Activated CD4-positive, alpha-beta memory T cell treated with anti-CD3 and anti-CD28 coated beads, Interleukin-2, amount 10 ng/mL, durations not matched to agents 7 days and 5 days (primary cell): ENCODE results near the gene OLFML3. TPM values are rescaled to one million over a fixed set of nuclear protein-coding genes. Genes with fewer than 3 reads are reported as not detected.
"Not testable (repeated sequence)": the region's sequence is repeated elsewhere in the genome, so short reads cannot be mapped to it uniquely, and the experiment has no call there.

Source experiments
- CTCF ChIA-PET: fragments of 350-600 bp; sonication (Branson Sonifier 250); formaldehyde crosslinking; loops from one replicate; lab custom pipeline; 2021; ENCODE audit warnings: antibody characterized with exemption, inconsistent platforms; lab: Charles Lee
- POLR2A ChIA-PET: fragments of 350-600 bp; sonication (Branson Sonifier 250); formaldehyde crosslinking; loops from one replicate; lab custom pipeline; 2021; ENCODE audit warnings: antibody characterized with exemption; lab: Charles Lee
- DNase-seq: peaks from one replicate; pipeline ENCODE4 v3.0.0-alpha.2; 2020
- H3K27ac Mint-ChIP-seq: one replicate; pipeline ENCODE4 v1.8.0; 2021; ENCODE audit warnings: mild to moderate bottlenecking, mixed read lengths
- H3K27me3 Mint-ChIP-seq: one replicate; pipeline ENCODE4 v1.8.0; 2021; ENCODE audit warnings: mixed read lengths
- H3K36me3 Mint-ChIP-seq: one replicate; pipeline ENCODE4 v1.8.0; 2021; ENCODE audit warnings: low read depth, mixed read lengths
- H3K4me1 Mint-ChIP-seq: one replicate; pipeline ENCODE4 v1.8.0; 2021; ENCODE audit warnings: mixed read lengths
- H3K4me3 Mint-ChIP-seq: one replicate; pipeline ENCODE4 v1.8.0; 2021; ENCODE audit warnings: mild to moderate bottlenecking, mixed read lengths
- H3K9me3 Mint-ChIP-seq: one replicate; pipeline ENCODE4 v1.8.0; 2021; ENCODE audit warnings: mixed read lengths
- total RNA-seq, 2 experiments: library from RNA; stranded (reverse); gene quantifications; one replicate each; pipeline ENCODE4 v1.2.3, GENCODE V29; 2021

OLFML3 gene
- total RNA-seq, 2 experiments from 2014 or later = 0.20 to 0.45 TPM

- H3K36me3 Mint-ChIP-seq, H3K4me1 Mint-ChIP-seq, H3K27me3 Mint-ChIP-seq, H3K4me3 Mint-ChIP-seq, H3K9me3 Mint-ChIP-seq, CTCF ChIA-PET, POLR2A ChIA-PET, H3K27ac Mint-ChIP-seq, DNase-seq: not testable (repeated sequence)
Observed at GRCh38 chr1:114019724-114020123, 40.5 kb downstream of the OLFML3 start.

GRCh38 chr1:114021665-114022099 lies 42.4 kb downstream of the OLFML3 start:
- ChIA-PET CTCF (no interaction called here), POLR2A (no interaction called here)
- Mint-ChIP-seq H3K36me3 (no peaks in the 10 kb centered on the region), H3K9me3 (peaks cover 3% of the 10 kb centered on the region), H3K4me3 (no peak overlapping the region), H3K27ac (no peak overlapping the region), H3K27me3 (no peaks in the 10 kb centered on the region), H3K4me1 (no peaks in the 10 kb centered on the region)
- DNase-seq = no peak

GRCh38 chr1:114022877-114023276 lies 43.6 kb downstream of the OLFML3 start:
- DNase-seq = no peak
- ChIA-PET CTCF (no interaction called here), POLR2A (no interaction called here)
- H3K4me1 Mint-ChIP-seq = no peaks in the 10 kb centered on the region
- H3K27ac Mint-ChIP-seq = no peak overlapping the region
- no peak overlapping the region for H3K4me3 Mint-ChIP-seq
- no peaks in the 10 kb centered on the region for H3K36me3 Mint-ChIP-seq
- H3K9me3 Mint-ChIP-seq = peaks cover 3% of the 10 kb centered on the region
- H3K27me3 Mint-ChIP-seq = no peaks in the 10 kb centered on the region

GRCh38 chr1:114023377-114023776 lies 44.1 kb downstream of the OLFML3 start:
- Mint-ChIP-seq H3K27me3 (no peaks in the 10 kb centered on the region), H3K27ac (no peak overlapping the region), H3K36me3 (no peaks in the 10 kb centered on the region), H3K9me3 (peaks cover 3% of the 10 kb centered on the region), H3K4me3 (no peak overlapping the region), H3K4me1 (no peaks in the 10 kb centered on the region)
- no peak for DNase-seq
- ChIA-PET CTCF (no interaction called here), POLR2A (no interaction called here)

GRCh38 chr1:114024049-114024448 lies 44.8 kb downstream of the OLFML3 start:
- POLR2A ChIA-PET = no interaction called here

GRCh38 chr1:114025609-114026401 lies 46.5 kb downstream of the OLFML3 start:
- Mint-ChIP-seq H3K4me3 (no peak overlapping the region), H3K36me3 (no peaks in the 10 kb centered on the region), H3K4me1 (no peaks in the 10 kb centered on the region), H3K9me3 (no peaks in the 10 kb centered on the region), H3K27ac (no peak overlapping the region), H3K27me3 (no peaks in the 10 kb centered on the region)
- CTCF ChIA-PET = no interaction called here
- DNase-seq = no peak
- POLR2A ChIA-PET = interaction anchor here (0.6 kb wide), 1 partner anchor 19 kb away, joined by 4 read pairs; no protein-coding TSS in a partner anchor

More at GRCh38 chr1:114024049-114024448, 44.8 kb downstream of the OLFML3 start:
- Mint-ChIP-seq H3K9me3 (peaks cover 3% of the 10 kb centered on the region), H3K36me3 (no peaks in the 10 kb centered on the region), H3K27ac (no peak overlapping the region), H3K4me1 (no peaks in the 10 kb centered on the region), H3K4me3 (no peak overlapping the region), H3K27me3 (no peaks in the 10 kb centered on the region)
- CTCF ChIA-PET = no interaction called here
- no peak for DNase-seq

- H3K27ac Mint-ChIP-seq = no peak overlapping the region
Observed at GRCh38 chr1:114026797-114027196, 47.5 kb downstream of the OLFML3 start.

More at GRCh38 chr1:114026797-114027196, 47.5 kb downstream of the OLFML3 start:
- ChIA-PET CTCF (no interaction called here), POLR2A (no interaction called here)
- H3K4me3 Mint-ChIP-seq = no peak overlapping the region
- no peaks in the 10 kb centered on the region for H3K9me3 Mint-ChIP-seq
- H3K4me1 Mint-ChIP-seq = no peaks in the 10 kb centered on the region
- DNase-seq = no peak
- no peaks in the 10 kb centered on the region for H3K36me3 Mint-ChIP-seq
- no peaks in the 10 kb centered on the region for H3K27me3 Mint-ChIP-seq

Other genes starting within 250 kb of the OLFML3 start
- 10 to 100 TPM; 22.1 to 23.0 TPM for gene PHTF1, start 220.0 kb upstream of the OLFML3 start, total RNA-seq
- gene RSBN1, start 167.0 kb upstream of the OLFML3 start, total RNA-seq = 10 to 100 TPM; 27.9 to 32.1 TPM
- gene PTPN22, start 107.8 kb upstream of the OLFML3 start, total RNA-seq = 10 to 100 TPM; 79.4 to 81.1 TPM
- gene BCL2L15, start 91.9 kb upstream of the OLFML3 start, total RNA-seq = 1 to 10 TPM; 1.6 to 2.9 TPM
- 10 to 100 TPM; 53.7 to 56.7 TPM for gene AP4B1, start 74.7 kb upstream of the OLFML3 start, total RNA-seq
- 10 to 100 TPM; 13.2 to 14.4 TPM for gene DCLRE1B, start 74.1 kb upstream of the OLFML3 start, total RNA-seq
- 10 to 100 TPM; 89.5 to 92.5 TPM for gene HIPK1, start 50.1 kb upstream of the OLFML3 start, total RNA-seq
- not detected for gene SYT6, start 174.4 kb downstream of the OLFML3 start, total RNA-seq